MCF 10A (cell line): ENCODE results near the gene LY6G5C. TPM values are rescaled to one million over a fixed set of nuclear protein-coding genes. Genes with fewer than 3 reads are reported as not detected.

Experiments
- Bru-seq: library from RNA; stranded (reverse); fragments of 400-500 nt; gene quantifications from one replicate; lab custom pipeline; 2021; lab: Mats Ljungman, UMichigan
- BruChase-seq, 2 experiments: library from RNA; stranded (reverse); fragments of 400-500 nt; gene quantifications; one replicate each; lab custom pipeline; 2021; lab: Mats Ljungman, UMichigan
- BruUV-seq: library from RNA; stranded (reverse); fragments of 400-500 nt; replicated peaks from 2 replicates; lab custom pipeline; 2021; lab: Mats Ljungman, UMichigan
- CTCF ChIA-PET: fragments of 300-600 bp; sonication (Branson Sonifier 250); formaldehyde crosslinking; extraction: SDS; loops from one replicate; lab custom pipeline; 2021; ENCODE audit warnings: antibody characterized with exemption, inconsistent platforms; lab: Yijun Ruan, JAX
- POLR2A ChIA-PET: fragments of 300-600, 350-650 bp; sonication (Branson Sonifier 250); formaldehyde crosslinking; extraction: SDS; loops from one replicate; lab custom pipeline; 2020; ENCODE audit warnings: antibody characterized with exemption, inconsistent platforms; lab: Yijun Ruan, JAX
- DNase-seq: peaks from one replicate; pipeline ENCODE4 v3.0.0-alpha.2; 2018; ENCODE audit not compliant: unreplicated experiment
- H3K27ac Mint-ChIP-seq: one replicate; pipeline ENCODE4 v1.8.0; 2022; ENCODE audit warnings: mild to moderate bottlenecking, low read depth, mixed read lengths; ENCODE audit not compliant: unreplicated experiment
- H3K27me3 Mint-ChIP-seq: one replicate; pipeline ENCODE4 v1.8.0; 2022; ENCODE audit warnings: mixed read lengths; ENCODE audit not compliant: insufficient read depth, unreplicated experiment
- H3K36me3 Mint-ChIP-seq: one replicate; pipeline ENCODE4 v1.8.0; 2022; ENCODE audit warnings: mild to moderate bottlenecking, moderate library complexity, mixed read lengths; ENCODE audit not compliant: insufficient read depth, unreplicated experiment
- H3K4me1 Mint-ChIP-seq: one replicate; pipeline ENCODE4 v1.8.0; 2022; ENCODE audit warnings: mixed read lengths; ENCODE audit not compliant: insufficient read depth, unreplicated experiment
- H3K4me3 Mint-ChIP-seq: one replicate; pipeline ENCODE4 v1.8.0; 2022; ENCODE audit warnings: mild to moderate bottlenecking, moderate library complexity, mixed read lengths; ENCODE audit not compliant: unreplicated experiment
- H3K9me3 Mint-ChIP-seq: one replicate; pipeline ENCODE4 v1.8.0; 2022; ENCODE audit warnings: mixed read lengths; ENCODE audit not compliant: unreplicated experiment
- CTCF ChIP-seq: fragments of 200-600 bp; IDR thresholded peaks from one replicate; pipeline ENCODE4 v1.8.0; 2022; ENCODE audit warnings: antibody characterized with exemption, mild to moderate bottlenecking; ENCODE audit not compliant: unreplicated experiment
- intact Hi-C: fragments of 100-400 bp; cut with micrococcal nuclease; formaldehyde crosslinking; loops from 2 replicates; pipeline ENCODE4 v1.14.1; 2022
- long read RNA-seq: library from polyadenylated mRNA; stranded (forward); transcript quantifications from one replicate; pipeline ENCODE4 v2.0.0, GENCODE V29; 2022
- total RNA-seq: library from RNA; stranded (reverse); gene quantifications from 2 replicates; pipeline ENCODE4 v1.2.3, GENCODE V29; 2022

The LY6G5C gene
- total RNA-seq (0.64 and 1.4 TPM in 2 replicates), Bru-seq, nascent RNA (percentile 28 among the genes with signal in this experiment), BruChase-seq, experiment 1, labeled RNA remaining after a 6-hour chase (percentile 42 among the genes with signal in this experiment), BruChase-seq, experiment 2, labeled RNA remaining after a 2-hour chase (percentile 31 among the genes with signal in this experiment)
- long read RNA-seq, partial matches to known transcripts, result 0 of 1 reads
- long read RNA-seq, other reads (novel, unspliced or antisense), result 0 of 1 reads

- peak within 1 kb of the TSS; percentile 73 for H3K4me3 Mint-ChIP-seq
- H3K4me1 Mint-ChIP-seq, result peaks cover 12% of the 10 kb centered on the region
- no peaks in the 10 kb centered on the region for H3K9me3 Mint-ChIP-seq
- intact Hi-C loops, result loop anchor here (1.0 to 5.0 kb wide), 6 partner anchors 48 to 272 kb away; partner anchors contain the start of gene DDAH2
- peak; percentile 81 for DNase-seq
- BruUV-seq, result no TSS peak
- ChIA-PET POLR2A (interaction anchor here (0.6 to 0.8 kb wide), 2 partner anchors 10 to 16 kb away, joined by 3 to 4 read pairs; partner anchors contain the start of gene GPANK1), CTCF (interaction anchor here (0.6 to 2.5 kb wide), 22 partner anchors 8 to 1840 kb away, joined by 3 to 9 read pairs (median 4); partner anchors contain the start of genes CLIC1 and NOTCH4)
- H3K27ac Mint-ChIP-seq, result peak within 1 kb of the TSS; percentile 87
- peaks cover 13% of the 10 kb centered on the region for H3K36me3 Mint-ChIP-seq
- H3K27me3 Mint-ChIP-seq, result peaks cover 18% of the 10 kb centered on the region
- TF ChIP-seq CTCF, result peak; percentile 84
Observed at GRCh38 chr6:31680226-31681134, at the start of gene LY6G5C. Gene LY6G5C (minus strand): TSS chr6:31681067. CDS start chr6:31680373, 694 bp downstream.

GRCh38 chr6:31729979-31730630 lies 49.2 kb upstream of the LY6G5C start:
- Mint-ChIP-seq H3K4me1 (peaks cover 7% of the 10 kb centered on the region), H3K27ac (peak overlapping the region; percentile 86), H3K9me3 (no peaks in the 10 kb centered on the region), H3K27me3 (no peaks in the 10 kb centered on the region), H3K4me3 (peak overlapping the region; percentile 92), H3K36me3 (peaks cover 43% of the 10 kb centered on the region)
- BruUV-seq, result no TSS peak
- ChIA-PET CTCF (interaction anchor here (0.6 to 2.6 kb wide), 20 partner anchors 8 to 389 kb away, joined by 3 to 19 read pairs (median 3); partner anchors contain the start of genes LSM2, MSH5 and VARS1), POLR2A (interaction anchor here (0.5 to 11.8 kb wide), 22 partner anchors 10 to 1559 kb away, joined by 3 to 95 read pairs (median 6); partner anchors contain the start of genes ABHD16A, BAG6, DDX39B and GPANK1)
- intact Hi-C loops, result loop anchor here (1.0 to 2.0 kb wide), 5 partner anchors 27 to 101 kb away; partner anchors contain the start of genes ABHD16A, LY6G5C and VARS1
- no peak for TF ChIP-seq CTCF
- DNase-seq, result peak; percentile 61

- DNase-seq, result peak; percentile 88
- no TSS peak for BruUV-seq
- peak overlapping the region; percentile 92 for H3K4me3 Mint-ChIP-seq
- no peak for TF ChIP-seq CTCF
- H3K27ac Mint-ChIP-seq, result peak overlapping the region; percentile 86
- H3K9me3 Mint-ChIP-seq, result no peaks in the 10 kb centered on the region
- H3K27me3 Mint-ChIP-seq, result no peaks in the 10 kb centered on the region
- H3K36me3 Mint-ChIP-seq, result peaks cover 43% of the 10 kb centered on the region
- POLR2A ChIA-PET, result interaction anchor here (0.6 to 11.8 kb wide), 21 partner anchors 11 to 1560 kb away, joined by 3 to 95 read pairs (median 6); partner anchors contain the start of genes ABHD16A, BAG6, DDX39B and GPANK1
- intact Hi-C loops, result loop anchor here (1.0 to 2.0 kb wide), 5 partner anchors 26 to 101 kb away; partner anchors contain the start of genes ABHD16A, LY6G5C and VARS1
- CTCF ChIA-PET, result interaction anchor here (0.6 to 2.6 kb wide), 18 partner anchors 9 to 389 kb away, joined by 3 to 19 read pairs (median 4); partner anchors contain the start of genes MSH5 and VARS1
- peaks cover 7% of the 10 kb centered on the region for H3K4me1 Mint-ChIP-seq
Observed at GRCh38 chr6:31729515-31729978, 48.7 kb upstream of the LY6G5C start.
